ENCODE measurements around the gene ZNF701. TPM values are rescaled to one million over a fixed set of nuclear protein-coding genes. Genes with fewer than 3 reads are reported as not detected.

Gene ZNF701
- total RNA-seq (ENCODE audit: low replicate concordance) = 8.4 and 12.6 TPM in 2 replicates

DNA sequence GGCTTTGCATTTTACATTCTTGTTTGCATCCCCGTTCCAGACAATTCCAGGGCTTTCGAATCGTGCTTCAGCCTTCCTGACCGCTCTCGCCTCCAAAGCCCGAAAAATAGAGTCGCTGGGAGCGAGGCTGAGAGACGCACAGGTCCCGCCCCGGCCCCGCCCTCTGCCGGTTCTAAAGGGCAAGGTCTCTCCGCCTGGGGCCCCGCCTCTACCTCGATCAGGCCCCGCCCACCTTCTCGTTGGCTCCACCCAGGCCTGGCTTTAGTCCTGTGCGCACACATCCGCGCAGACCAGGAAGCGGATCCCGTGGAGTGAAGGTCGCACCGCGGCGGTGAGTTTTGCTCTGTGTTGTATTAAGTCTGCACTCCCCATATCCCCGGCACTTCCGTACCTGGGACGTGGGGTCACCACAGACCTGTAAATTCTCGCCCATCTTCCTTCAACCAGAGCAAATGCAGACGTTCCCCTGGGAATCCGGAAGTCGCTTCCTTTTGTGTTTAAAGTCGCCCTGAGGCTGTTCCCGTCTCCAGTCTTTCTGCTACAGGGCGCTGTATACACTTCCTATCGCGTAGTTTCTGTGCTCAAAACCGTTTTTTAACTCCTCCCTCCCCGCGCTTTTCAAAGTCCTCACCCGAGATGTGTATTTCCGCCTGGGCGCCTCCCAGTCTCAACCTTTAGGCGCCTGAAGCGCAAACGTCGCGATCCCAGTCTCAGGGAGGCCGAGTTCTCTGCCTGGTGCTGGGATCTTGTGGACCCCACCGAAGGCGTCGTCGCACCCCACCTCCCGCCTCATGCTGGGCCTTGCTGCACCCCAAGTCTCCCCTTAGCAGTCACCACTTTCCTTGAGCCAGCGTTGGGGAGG, at the start of gene ZNF701:
ZNF701 (plus strand) TSS at position 288 of the 862 bp plus-strand sequence. CDS start 3,861 bp downstream, outside the sequence.
- DNase-seq (ENCODE audit: low read depth) = peak; percentile 90

DNA sequence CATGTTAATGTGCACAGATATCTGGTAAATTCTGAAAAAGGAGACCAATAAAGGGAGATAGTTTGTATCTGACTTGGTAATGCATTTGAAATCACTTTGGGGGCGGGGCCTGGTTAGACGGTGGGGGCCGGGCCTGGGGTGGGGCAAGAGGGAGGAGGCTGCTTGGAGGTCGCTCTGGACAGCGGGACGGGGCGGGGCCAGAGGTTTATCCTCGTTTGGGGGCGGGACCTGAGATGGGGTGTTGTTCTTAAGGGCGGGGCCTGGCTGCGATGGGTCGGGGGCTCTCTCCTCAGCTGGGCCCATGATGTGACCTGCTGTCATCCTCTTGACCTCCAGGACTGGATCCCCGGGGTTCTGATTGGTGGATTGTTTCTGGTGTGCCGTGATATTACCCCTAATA, 47.5 kb upstream of the ZNF701 start:
- DNase-seq (ENCODE audit: low read depth) = no peak
- no peak overlapping the region for H3K4me3 ChIP-seq (ENCODE audit: low read depth, low read length)
- TF ChIP-seq, protein P1, sequence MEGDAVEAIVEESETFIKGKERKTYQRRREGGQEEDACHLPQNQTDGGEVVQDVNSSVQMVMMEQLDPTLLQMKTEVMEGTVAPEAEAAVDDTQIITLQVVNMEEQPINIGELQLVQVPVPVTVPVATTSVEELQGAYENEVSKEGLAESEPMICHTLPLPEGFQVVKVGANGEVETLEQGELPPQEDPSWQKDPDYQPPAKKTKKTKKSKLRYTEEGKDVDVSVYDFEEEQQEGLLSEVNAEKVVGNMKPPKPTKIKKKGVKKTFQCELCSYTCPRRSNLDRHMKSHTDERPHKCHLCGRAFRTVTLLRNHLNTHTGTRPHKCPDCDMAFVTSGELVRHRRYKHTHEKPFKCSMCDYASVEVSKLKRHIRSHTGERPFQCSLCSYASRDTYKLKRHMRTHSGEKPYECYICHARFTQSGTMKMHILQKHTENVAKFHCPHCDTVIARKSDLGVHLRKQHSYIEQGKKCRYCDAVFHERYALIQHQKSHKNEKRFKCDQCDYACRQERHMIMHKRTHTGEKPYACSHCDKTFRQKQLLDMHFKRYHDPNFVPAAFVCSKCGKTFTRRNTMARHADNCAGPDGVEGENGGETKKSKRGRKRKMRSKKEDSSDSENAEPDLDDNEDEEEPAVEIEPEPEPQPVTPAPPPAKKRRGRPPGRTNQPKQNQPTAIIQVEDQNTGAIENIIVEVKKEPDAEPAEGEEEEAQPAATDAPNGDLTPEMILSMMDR (IDR thresholded peaks at IDR 0.05; ENCODE audit: insufficient read depth, low read length) = no peak

More for the DNA sequence above, at the start of gene ZNF701:
- TF ChIP-seq, protein P1 (IDR thresholded peaks at IDR 0.05; ENCODE audit: insufficient read depth, low read length) = peak; percentile 39
- peak within 1 kb of the TSS; percentile 94 for H3K4me3 ChIP-seq (ENCODE audit: low read depth, low read length)

DNA sequence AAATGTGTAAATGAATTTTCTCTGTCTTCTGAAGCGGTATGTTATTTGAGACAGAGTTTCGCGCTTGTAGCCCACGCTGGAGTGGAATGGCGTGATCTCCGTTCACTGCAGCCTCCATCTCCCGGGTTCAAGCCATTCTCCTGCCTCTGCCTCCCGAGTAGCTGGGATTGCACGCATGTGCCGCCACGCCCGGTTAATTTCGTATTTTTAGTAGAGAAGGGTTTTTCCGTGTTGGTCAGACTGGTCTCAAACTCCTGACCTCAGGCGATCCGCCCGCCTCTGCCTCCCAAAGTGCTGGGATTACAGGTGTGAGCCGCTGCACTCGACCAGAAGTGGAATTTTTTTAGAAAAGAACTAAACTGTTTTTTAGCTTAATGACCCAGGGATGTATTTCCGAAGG, 46.0 kb upstream of the ZNF701 start:
- no peak for DNase-seq (ENCODE audit: low read depth)
- TF ChIP-seq, protein P1 (IDR thresholded peaks at IDR 0.05; ENCODE audit: insufficient read depth, low read length) = no peak
- H3K4me3 ChIP-seq (ENCODE audit: low read depth, low read length) = no peak overlapping the region

DNA sequence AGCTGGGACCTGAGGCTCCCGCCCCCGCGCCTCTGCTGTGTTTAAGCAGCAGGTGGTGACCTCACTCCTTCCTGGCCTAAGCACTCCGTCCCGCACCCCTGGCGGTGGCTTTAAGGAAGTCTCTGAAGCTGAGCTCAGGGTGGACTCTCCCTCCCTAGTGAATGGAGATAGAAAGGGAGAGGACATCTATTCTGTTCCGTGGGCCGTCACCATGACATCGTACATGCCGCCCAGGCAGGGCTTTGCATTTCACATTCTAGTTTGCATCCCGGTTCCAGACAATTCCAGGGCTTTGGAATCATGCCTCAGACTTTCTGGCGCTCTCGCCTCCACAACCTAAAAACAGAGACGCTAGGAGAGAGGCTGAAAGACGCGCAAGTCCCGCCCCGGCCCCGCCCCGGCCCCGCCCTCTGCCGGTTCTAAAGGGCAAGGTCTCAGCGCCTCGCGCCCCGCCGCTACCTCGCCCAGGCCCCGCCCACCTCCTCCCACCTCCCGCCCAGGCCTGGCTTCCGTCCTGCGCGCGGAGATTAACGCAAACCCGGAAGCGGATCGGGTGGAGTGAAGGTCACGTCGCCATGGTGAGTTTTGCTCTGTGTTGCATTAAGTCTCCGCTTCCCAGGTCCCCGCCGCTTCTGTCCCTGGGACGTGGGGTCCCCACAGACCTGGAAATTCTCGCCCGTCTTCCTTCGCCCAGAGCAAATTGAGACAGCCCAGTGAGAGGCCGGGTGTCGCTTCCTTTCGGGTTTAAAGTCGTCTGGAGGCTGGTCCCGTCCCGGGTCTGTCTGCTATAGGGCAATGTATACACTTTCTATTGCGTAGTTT, 42.7 kb upstream of the ZNF701 start, which contains the start of gene ZNF808:
ZNF808 (plus strand) TSS at position 535 of the 822 bp plus-strand sequence. CDS start 15,617 bp downstream, outside the sequence.
- TF ChIP-seq, protein P1 (IDR thresholded peaks at IDR 0.05; ENCODE audit: insufficient read depth, low read length) = peak; percentile 76
- DNase-seq (ENCODE audit: low read depth) = peak; percentile 84

DNA sequence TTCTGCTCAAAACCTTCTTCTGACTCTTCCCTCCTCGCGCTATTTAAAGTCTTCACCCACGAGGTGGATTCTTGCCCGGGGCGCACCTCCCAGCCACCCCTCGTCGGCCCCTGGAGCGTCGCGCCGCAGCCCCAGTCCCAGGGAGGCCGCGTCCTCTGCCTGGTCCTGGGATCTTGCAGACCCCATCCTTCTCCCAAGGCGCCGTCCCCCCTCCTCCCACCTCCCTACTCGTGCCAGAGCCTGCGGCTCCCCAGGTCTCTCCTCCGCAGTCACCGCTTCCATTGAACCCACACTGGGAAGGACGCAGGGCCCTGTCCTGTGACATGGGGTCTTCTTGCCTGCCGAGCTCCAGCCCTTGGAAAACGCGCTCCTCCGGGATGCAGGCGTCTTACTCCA, 42.1 kb upstream of the ZNF701 start:
- TF ChIP-seq, protein P1 (IDR thresholded peaks at IDR 0.05; ENCODE audit: insufficient read depth, low read length) = no peak
- H3K4me3 ChIP-seq (ENCODE audit: low read depth, low read length) = peak overlapping the region; percentile 83
- no peak for DNase-seq (ENCODE audit: low read depth)

More for the DNA sequence above, 42.7 kb upstream of the ZNF701 start, which contains the start of gene ZNF808:
- H3K4me3 ChIP-seq (ENCODE audit: low read depth, low read length) = peak within 1 kb of the TSS; percentile 83

DNA sequence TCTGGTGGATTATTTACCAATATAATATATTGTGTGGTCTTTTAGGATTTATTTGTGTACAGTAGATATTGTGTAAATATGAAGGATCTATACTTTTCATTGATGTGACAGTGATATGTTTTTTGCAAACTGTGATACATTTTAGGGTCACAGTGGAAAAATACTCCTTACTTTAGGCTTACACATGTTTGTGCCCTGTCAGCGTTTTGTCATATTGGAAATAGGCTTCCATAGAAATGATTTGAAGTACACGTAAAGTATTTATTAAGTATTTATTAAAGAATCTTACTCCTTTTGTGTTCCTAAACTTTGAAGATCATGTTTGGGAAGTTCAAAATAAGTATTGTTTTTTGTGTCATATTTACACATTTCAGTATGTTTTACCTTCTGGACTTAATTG, 37.6 kb upstream of the ZNF701 start:
- TF ChIP-seq, protein P1 (IDR thresholded peaks at IDR 0.05; ENCODE audit: insufficient read depth, low read length) = no peak
- no peak overlapping the region for H3K4me3 ChIP-seq (ENCODE audit: low read depth, low read length)
- DNase-seq (ENCODE audit: low read depth) = no peak
